ENCODE data around the gene TBC1D8. TPM values are rescaled to one million over a fixed set of nuclear protein-coding genes. Genes with fewer than 3 reads are reported as not detected.

The TBC1D8 gene
- total RNA-seq, 1 donor from 2014 or later = 45.0 TPM

- no peak for DNase-seq
- Histone ChIP-seq H3K4me1 (peaks cover 5% of the 10 kb centered on the region), H3K4me3 (no peak overlapping the region), H3K36me3 (peaks cover 33% of the 10 kb centered on the region), H3K9me3 (replicated peaks) (no peaks in the 10 kb centered on the region), H3K27ac (replicated peaks) (no peak overlapping the region), H3K27me3 (ENCODE audit: low read depth) (no peaks in the 10 kb centered on the region)
- TF ChIP-seq, protein P1, sequence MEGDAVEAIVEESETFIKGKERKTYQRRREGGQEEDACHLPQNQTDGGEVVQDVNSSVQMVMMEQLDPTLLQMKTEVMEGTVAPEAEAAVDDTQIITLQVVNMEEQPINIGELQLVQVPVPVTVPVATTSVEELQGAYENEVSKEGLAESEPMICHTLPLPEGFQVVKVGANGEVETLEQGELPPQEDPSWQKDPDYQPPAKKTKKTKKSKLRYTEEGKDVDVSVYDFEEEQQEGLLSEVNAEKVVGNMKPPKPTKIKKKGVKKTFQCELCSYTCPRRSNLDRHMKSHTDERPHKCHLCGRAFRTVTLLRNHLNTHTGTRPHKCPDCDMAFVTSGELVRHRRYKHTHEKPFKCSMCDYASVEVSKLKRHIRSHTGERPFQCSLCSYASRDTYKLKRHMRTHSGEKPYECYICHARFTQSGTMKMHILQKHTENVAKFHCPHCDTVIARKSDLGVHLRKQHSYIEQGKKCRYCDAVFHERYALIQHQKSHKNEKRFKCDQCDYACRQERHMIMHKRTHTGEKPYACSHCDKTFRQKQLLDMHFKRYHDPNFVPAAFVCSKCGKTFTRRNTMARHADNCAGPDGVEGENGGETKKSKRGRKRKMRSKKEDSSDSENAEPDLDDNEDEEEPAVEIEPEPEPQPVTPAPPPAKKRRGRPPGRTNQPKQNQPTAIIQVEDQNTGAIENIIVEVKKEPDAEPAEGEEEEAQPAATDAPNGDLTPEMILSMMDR (IDR thresholded peaks at IDR 0.05; ENCODE audit: borderline replicate concordance) = no peak
- intact Hi-C loops (cut with micrococcal nuclease) = loop anchor here (5.0 kb wide), 1 partner anchor 382 kb away; no protein-coding TSS in a partner anchor
Observed at GRCh38 chr2:100988630-100989417, 162.4 kb downstream of the TBC1D8 start.

GRCh38 chr2:100987974-100988373 lies 163.2 kb downstream of the TBC1D8 start:
- no peaks in the 10 kb centered on the region for H3K27me3 ChIP-seq (ENCODE audit: low read depth)
- intact Hi-C loops (cut with micrococcal nuclease) = loop anchor here (5.0 kb wide), 1 partner anchor 381 kb away; no protein-coding TSS in a partner anchor
- H3K4me3 ChIP-seq = no peak overlapping the region
- no peak for DNase-seq
- no peak overlapping the region for H3K27ac ChIP-seq (replicated peaks)
- H3K9me3 ChIP-seq (replicated peaks) = no peaks in the 10 kb centered on the region
- peaks cover 29% of the 10 kb centered on the region for H3K36me3 ChIP-seq
- TF ChIP-seq, protein P1 (IDR thresholded peaks at IDR 0.05; ENCODE audit: borderline replicate concordance) = no peak
- peaks cover 8% of the 10 kb centered on the region for H3K4me1 ChIP-seq

DNA sequence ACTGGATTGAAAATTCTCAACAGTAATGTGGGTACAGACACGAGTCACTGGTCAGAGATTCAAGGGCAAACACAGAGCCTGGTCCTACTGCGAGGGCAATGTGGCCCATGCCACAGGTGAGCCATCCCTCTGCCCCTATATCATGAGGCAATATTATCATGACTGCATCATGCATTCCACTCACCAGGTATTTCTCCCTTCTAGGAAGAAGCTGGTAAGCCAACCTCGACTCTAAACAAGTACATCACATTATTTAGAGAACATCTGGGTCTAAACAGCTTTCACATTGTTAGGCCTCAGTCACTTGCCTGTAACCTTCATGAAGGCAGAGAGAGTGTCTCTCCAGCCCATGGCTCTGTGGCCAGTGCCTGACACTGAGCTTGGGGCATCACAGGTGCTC lies 163.6 kb downstream of the TBC1D8 start:
- no peak overlapping the region for H3K4me3 ChIP-seq
- TF ChIP-seq, protein P1 (IDR thresholded peaks at IDR 0.05; ENCODE audit: borderline replicate concordance) = no peak
- H3K9me3 ChIP-seq (replicated peaks) = no peaks in the 10 kb centered on the region
- H3K4me1 ChIP-seq = peaks cover 8% of the 10 kb centered on the region
- DNase-seq = no peak
- no peaks in the 10 kb centered on the region for H3K27me3 ChIP-seq (ENCODE audit: low read depth)
- no peak overlapping the region for H3K27ac ChIP-seq (replicated peaks)
- H3K36me3 ChIP-seq = peaks cover 32% of the 10 kb centered on the region
- intact Hi-C loops (cut with micrococcal nuclease) = loop anchor here (5.0 kb wide), 1 partner anchor 380 kb away; no protein-coding TSS in a partner anchor

DNA sequence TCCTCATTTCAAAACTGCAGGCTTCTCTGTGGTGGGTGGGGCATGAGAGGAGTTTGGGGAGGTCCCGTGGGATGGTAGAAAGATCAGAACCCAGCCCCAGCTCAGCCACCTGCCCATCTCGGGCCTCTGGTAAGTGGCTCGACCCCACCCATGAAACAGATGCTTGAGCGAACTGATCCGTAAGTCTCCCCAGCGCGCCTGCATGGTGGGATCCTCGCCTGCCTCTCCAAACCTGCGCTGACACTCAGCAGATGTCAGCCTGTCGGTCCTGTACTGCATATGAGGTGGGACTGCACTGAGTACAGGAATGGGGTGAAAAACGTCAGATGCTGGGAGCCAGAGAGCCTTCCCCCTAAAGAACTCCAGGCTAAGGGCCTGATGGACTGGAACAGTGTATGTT lies 165.0 kb downstream of the TBC1D8 start:
- no peak overlapping the region for H3K4me3 ChIP-seq
- TF ChIP-seq, protein P1 (IDR thresholded peaks at IDR 0.05; ENCODE audit: borderline replicate concordance) = no peak
- intact Hi-C loops (cut with micrococcal nuclease) = loop anchor here (5.0 kb wide), 1 partner anchor 379 kb away; no protein-coding TSS in a partner anchor
- no peak for DNase-seq
- H3K9me3 ChIP-seq (replicated peaks) = no peaks in the 10 kb centered on the region
- H3K4me1 ChIP-seq = peaks cover 8% of the 10 kb centered on the region
- H3K36me3 ChIP-seq = peaks cover 33% of the 10 kb centered on the region
- H3K27me3 ChIP-seq (ENCODE audit: low read depth) = no peaks in the 10 kb centered on the region
- no peak overlapping the region for H3K27ac ChIP-seq (replicated peaks)

- DNase-seq = peak; percentile 73
- Histone ChIP-seq H3K27me3 (ENCODE audit: low read depth) (no peaks in the 10 kb centered on the region), H3K4me3 (no peak overlapping the region), H3K27ac (replicated peaks) (no peak overlapping the region), H3K9me3 (replicated peaks) (no peaks in the 10 kb centered on the region), H3K4me1 (peaks cover 8% of the 10 kb centered on the region), H3K36me3 (peaks cover 24% of the 10 kb centered on the region)
- intact Hi-C loops (cut with micrococcal nuclease) = loop anchor here (2.0 to 5.0 kb wide), 2 partner anchors 254 to 378 kb away; no protein-coding TSS in a partner anchor
- TF ChIP-seq, protein P1 (IDR thresholded peaks at IDR 0.05; ENCODE audit: borderline replicate concordance) = peak; percentile 90
Observed at GRCh38 chr2:100984892-100985307, 166.3 kb downstream of the TBC1D8 start.
